ENCODE results near the gene PBXIP1. TPM values are rescaled to one million over a fixed set of nuclear protein-coding genes. Genes with fewer than 3 reads are reported as not detected.

The PBXIP1 gene
- total and polyA plus RNA-seq, 2 of the 13 experiments (the other 11 are each of a cell fraction or from before 2014, with no cell fraction given) = 16.3 to 31.9 TPM

DNA sequence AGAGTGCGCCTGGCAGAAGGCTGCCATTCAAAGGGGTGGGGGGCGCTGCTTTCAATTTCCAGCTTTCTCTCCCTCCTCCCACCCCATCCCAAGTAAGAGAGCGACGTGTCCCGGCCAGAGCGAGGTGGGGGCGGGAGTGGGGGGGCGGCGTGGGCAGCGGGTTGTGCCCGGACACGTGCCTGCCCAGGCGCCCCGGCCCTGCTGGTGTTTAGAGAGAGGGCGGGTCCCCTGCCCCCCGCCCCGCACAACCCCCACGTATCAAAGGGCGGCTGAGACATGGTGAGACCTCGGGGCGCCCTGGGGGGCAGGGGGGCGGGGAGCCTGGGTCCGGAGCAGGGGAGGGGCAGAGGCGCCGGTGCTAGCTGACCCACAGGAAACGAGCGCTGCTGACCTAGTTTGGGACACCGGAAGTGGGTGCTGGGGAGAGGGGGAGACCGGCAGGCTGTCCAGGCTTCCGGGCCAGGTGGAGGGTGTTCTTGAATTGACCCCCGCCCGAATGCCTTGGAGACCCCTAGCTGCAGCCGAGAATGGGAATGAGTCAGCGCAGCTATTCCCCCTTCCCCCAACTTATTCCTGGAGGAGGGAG, 48.0 kb upstream of the PBXIP1 start (continued):
- no peak for TF ChIP-seq ATF6 (CRISPR knock-in tag; conservative IDR thresholded peaks at IDR 0.05)
- TF ChIP-seq GPN1 (CRISPR knock-in tag; IDR thresholded peaks at IDR 0.05; ENCODE audit: borderline replicate concordance) = no peak
- no peak for TF ChIP-seq ZNF766 (CRISPR knock-in tag; IDR thresholded peaks at IDR 0.05; ENCODE audit: borderline replicate concordance)
- peak; percentile 35; the same call in 1 of the 2 replicates for TF ChIP-seq NR2C2 (CRISPR knock-in tag; IDR thresholded peaks at IDR 0.05; ENCODE audit: borderline replicate concordance)
- no peak for TF ChIP-seq HNRNPH1 (optimal IDR thresholded peaks at IDR 0.05; ENCODE audit: low read depth, low read length)
- TF ChIP-seq NBN (conservative IDR thresholded peaks at IDR 0.05) = no peak
- no peak for TF ChIP-seq MEIS2 (CRISPR knock-in tag; IDR thresholded peaks at IDR 0.05)
- peak; percentile 65 for TF ChIP-seq SRSF1 (optimal IDR thresholded peaks at IDR 0.05; ENCODE audit: low read depth, low read length)
- 0 out of 2 replicates have a peak, but pooled peaks have one; percentile 15 for TF ChIP-seq PHF20 (CRISPR knock-in tag; IDR thresholded peaks at IDR 0.05)
- TF ChIP-seq SALL1 (CRISPR knock-in tag; IDR thresholded peaks at IDR 0.05) = peak; percentile 33; the same call in 1 of the 2 replicates
- TF ChIP-seq, protein P1, sequence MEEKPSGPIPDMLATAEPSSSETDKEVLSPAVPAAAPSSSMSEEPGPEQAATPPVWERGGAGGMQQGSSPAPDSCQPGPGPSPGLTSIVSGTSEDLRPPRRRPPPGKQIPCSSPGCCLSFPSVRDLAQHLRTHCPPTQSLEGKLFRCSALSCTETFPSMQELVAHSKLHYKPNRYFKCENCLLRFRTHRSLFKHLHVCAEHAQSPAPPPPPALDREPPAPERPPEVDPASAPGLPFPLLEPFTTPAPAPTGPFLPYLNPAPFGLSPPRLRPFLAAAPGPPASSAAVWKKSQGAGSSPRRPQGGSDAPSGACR (CRISPR knock-in tag; IDR thresholded peaks at IDR 0.05) = no peak
- no peak for TF ChIP-seq ZBTB2 (CRISPR knock-in tag; IDR thresholded peaks at IDR 0.05; ENCODE audit: low read depth)
- TF ChIP-seq PPARG (CRISPR knock-in tag; conservative IDR thresholded peaks at IDR 0.05) = no peak
- 0 out of 2 replicates have a peak, but pooled peaks have one; percentile 29 for TF ChIP-seq MED13 (CRISPR knock-in tag; IDR thresholded peaks at IDR 0.05)
- TF ChIP-seq BHLHE40 (IDR thresholded peaks at IDR 0.05; ENCODE audit: low read length) = peak; percentile 49; the same call in 1 of the 2 replicates
- TF ChIP-seq ZNF747 (CRISPR knock-in tag; IDR thresholded peaks at IDR 0.05; ENCODE audit: borderline replicate concordance) = no peak; the same call in 1 of the 2 replicates
- TF ChIP-seq ZNF704 (CRISPR knock-in tag; IDR thresholded peaks at IDR 0.05; ENCODE audit: borderline replicate concordance) = no peak
- TF ChIP-seq SOX5 (CRISPR knock-in tag; IDR thresholded peaks at IDR 0.05; ENCODE audit: borderline replicate concordance) = no peak; the same call in 1 of the 2 replicates
- TF ChIP-seq SYNCRIP (IDR thresholded peaks at IDR 0.05; ENCODE audit: insufficient read depth, low read depth, low read length) = no peak
- TF ChIP-seq RCOR2 (CRISPR knock-in tag; IDR thresholded peaks at IDR 0.05) = no peak
